ENCODE data around the gene CADPS2.

GRCh38 chr7:122691569-122692235, 194.6 kb downstream of the CADPS2 start:
- TF ChIP-seq, protein P1, sequence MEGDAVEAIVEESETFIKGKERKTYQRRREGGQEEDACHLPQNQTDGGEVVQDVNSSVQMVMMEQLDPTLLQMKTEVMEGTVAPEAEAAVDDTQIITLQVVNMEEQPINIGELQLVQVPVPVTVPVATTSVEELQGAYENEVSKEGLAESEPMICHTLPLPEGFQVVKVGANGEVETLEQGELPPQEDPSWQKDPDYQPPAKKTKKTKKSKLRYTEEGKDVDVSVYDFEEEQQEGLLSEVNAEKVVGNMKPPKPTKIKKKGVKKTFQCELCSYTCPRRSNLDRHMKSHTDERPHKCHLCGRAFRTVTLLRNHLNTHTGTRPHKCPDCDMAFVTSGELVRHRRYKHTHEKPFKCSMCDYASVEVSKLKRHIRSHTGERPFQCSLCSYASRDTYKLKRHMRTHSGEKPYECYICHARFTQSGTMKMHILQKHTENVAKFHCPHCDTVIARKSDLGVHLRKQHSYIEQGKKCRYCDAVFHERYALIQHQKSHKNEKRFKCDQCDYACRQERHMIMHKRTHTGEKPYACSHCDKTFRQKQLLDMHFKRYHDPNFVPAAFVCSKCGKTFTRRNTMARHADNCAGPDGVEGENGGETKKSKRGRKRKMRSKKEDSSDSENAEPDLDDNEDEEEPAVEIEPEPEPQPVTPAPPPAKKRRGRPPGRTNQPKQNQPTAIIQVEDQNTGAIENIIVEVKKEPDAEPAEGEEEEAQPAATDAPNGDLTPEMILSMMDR (conservative IDR thresholded peaks at IDR 0.05 in 1 of 2, IDR thresholded peaks at IDR 0.05 in 1 of 2; ENCODE audit: low read depth in 1 of 2, low read length in 2 of 2), result no peak
- no peak for TF ChIP-seq EZH2 (IDR thresholded peaks at IDR 0.05; ENCODE audit: low read length, missing control alignments)
